ENCODE measurements around the gene ANKRD44.

DNA sequence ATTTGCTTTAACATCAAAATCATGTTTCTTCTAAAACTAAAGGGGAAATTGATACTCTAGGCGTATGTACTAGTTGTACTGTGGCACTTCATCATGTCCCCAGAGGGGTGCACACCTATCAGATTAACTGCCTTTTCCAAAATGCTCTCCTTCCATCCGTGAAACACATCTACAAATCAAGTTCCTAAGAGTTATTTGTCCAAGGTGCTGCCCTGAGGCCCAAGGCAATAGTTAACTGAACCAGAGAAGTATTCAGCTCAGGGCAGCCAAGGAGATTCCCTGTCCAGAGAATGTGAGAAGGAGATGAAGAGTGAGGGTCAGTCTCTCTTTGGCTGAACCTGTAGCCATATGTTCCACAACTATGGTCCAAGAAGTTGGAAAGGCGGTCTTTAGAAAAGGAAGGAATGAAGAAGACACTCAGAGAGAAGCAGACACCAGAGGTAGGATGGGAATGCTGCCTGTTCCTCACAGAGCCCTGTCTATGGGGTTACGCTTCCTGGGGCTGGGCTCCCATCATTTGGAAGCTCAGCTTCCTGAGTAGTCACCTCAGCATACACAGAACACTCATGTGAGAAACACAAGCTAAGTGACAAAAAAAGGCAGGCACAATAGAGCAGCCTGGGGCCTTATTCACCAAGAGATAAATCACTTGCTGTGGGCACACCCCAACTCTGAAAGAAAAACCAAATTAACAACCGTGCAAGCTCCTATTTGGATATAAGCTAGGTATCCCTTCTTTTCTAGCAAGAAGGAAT is 55.6 kb downstream of the ANKRD44 start:
- TF ChIP-seq, protein P1, sequence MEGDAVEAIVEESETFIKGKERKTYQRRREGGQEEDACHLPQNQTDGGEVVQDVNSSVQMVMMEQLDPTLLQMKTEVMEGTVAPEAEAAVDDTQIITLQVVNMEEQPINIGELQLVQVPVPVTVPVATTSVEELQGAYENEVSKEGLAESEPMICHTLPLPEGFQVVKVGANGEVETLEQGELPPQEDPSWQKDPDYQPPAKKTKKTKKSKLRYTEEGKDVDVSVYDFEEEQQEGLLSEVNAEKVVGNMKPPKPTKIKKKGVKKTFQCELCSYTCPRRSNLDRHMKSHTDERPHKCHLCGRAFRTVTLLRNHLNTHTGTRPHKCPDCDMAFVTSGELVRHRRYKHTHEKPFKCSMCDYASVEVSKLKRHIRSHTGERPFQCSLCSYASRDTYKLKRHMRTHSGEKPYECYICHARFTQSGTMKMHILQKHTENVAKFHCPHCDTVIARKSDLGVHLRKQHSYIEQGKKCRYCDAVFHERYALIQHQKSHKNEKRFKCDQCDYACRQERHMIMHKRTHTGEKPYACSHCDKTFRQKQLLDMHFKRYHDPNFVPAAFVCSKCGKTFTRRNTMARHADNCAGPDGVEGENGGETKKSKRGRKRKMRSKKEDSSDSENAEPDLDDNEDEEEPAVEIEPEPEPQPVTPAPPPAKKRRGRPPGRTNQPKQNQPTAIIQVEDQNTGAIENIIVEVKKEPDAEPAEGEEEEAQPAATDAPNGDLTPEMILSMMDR (conservative IDR thresholded peaks at IDR 0.05; ENCODE audit: low read length): no peak
- TF ChIP-seq EZH2phosphoT487 (IDR thresholded peaks at IDR 0.05; ENCODE audit: borderline replicate concordance): no peak
